ENCODE results near the gene DCPS.
"Not testable (repeated sequence)": the region's sequence is repeated elsewhere in the genome, so short reads cannot be mapped to it uniquely, and the experiment has no call there.

The DCPS gene

GRCh38 chr11:126303623-126304456 lies at the start of gene DCPS:
Gene DCPS, plus strand, starts transcription at chr11:126304060. Its CDS starts 21 bp downstream, at chr11:126304081.
- TF ChIP-seq MYC (IDR thresholded peaks at IDR 0.05; ENCODE audit: low read depth, low read length) (peak; percentile 88), CTCF (IDR thresholded peaks at IDR 0.05; ENCODE audit: low read depth, low read length) (no peak), POLR2A (IDR thresholded peaks at IDR 0.05; ENCODE audit: extremely low read depth, insufficient read length) (peak; percentile 99), MAX (IDR thresholded peaks at IDR 0.05; ENCODE audit: low read depth, low read length) (peak; percentile 87)
- DNase-seq (ENCODE audit: low read depth): peak; percentile 95
- peak within 1 kb of the TSS; percentile 95 for H3K4me3 ChIP-seq (ENCODE audit: low read depth, low read length)

- DNase-seq (ENCODE audit: low read depth): no peak
- TF ChIP-seq MAX (IDR thresholded peaks at IDR 0.05; ENCODE audit: low read depth, low read length): no peak
- TF ChIP-seq CTCF (IDR thresholded peaks at IDR 0.05; ENCODE audit: low read depth, low read length): no peak
- TF ChIP-seq MYC (IDR thresholded peaks at IDR 0.05; ENCODE audit: low read depth, low read length): no peak
- no peak for TF ChIP-seq POLR2A (IDR thresholded peaks at IDR 0.05; ENCODE audit: extremely low read depth, insufficient read length)
- H3K4me3 ChIP-seq (ENCODE audit: low read depth, low read length): no peak overlapping the region
These were observed 49.0 kb upstream of the DCPS start for GRCh38 chr11:126254819-126255218.

- DNase-seq (ENCODE audit: low read depth); H3K4me3 ChIP-seq (ENCODE audit: low read depth, low read length): not testable (repeated sequence)
These were observed 48.4 kb upstream of the DCPS start for GRCh38 chr11:126255507-126255906.

- no peak for DNase-seq (ENCODE audit: low read depth)
- H3K4me3 ChIP-seq (ENCODE audit: low read depth, low read length): no peak overlapping the region
- TF ChIP-seq CTCF (IDR thresholded peaks at IDR 0.05; ENCODE audit: low read depth, low read length) (no peak), POLR2A (IDR thresholded peaks at IDR 0.05; ENCODE audit: extremely low read depth, insufficient read length) (no peak), MYC (IDR thresholded peaks at IDR 0.05; ENCODE audit: low read depth, low read length) (no peak), MAX (IDR thresholded peaks at IDR 0.05; ENCODE audit: low read depth, low read length) (no peak)
These were observed 47.6 kb upstream of the DCPS start for GRCh38 chr11:126256216-126256615.

- H3K4me3 ChIP-seq (ENCODE audit: low read depth, low read length): no peak overlapping the region
- no peak for TF ChIP-seq MYC (IDR thresholded peaks at IDR 0.05; ENCODE audit: low read depth, low read length)
- no peak for TF ChIP-seq MAX (IDR thresholded peaks at IDR 0.05; ENCODE audit: low read depth, low read length)
- TF ChIP-seq CTCF (IDR thresholded peaks at IDR 0.05; ENCODE audit: low read depth, low read length): no peak
- no peak for TF ChIP-seq POLR2A (IDR thresholded peaks at IDR 0.05; ENCODE audit: extremely low read depth, insufficient read length)
- DNase-seq (ENCODE audit: low read depth): no peak
These were observed 46.7 kb upstream of the DCPS start for GRCh38 chr11:126257144-126257543.

- H3K4me3 ChIP-seq (ENCODE audit: low read depth, low read length): no peak overlapping the region
- no peak for DNase-seq (ENCODE audit: low read depth)
- no peak for TF ChIP-seq POLR2A (IDR thresholded peaks at IDR 0.05; ENCODE audit: extremely low read depth, insufficient read length)
- no peak for TF ChIP-seq MYC (IDR thresholded peaks at IDR 0.05; ENCODE audit: low read depth, low read length)
- no peak for TF ChIP-seq MAX (IDR thresholded peaks at IDR 0.05; ENCODE audit: low read depth, low read length)
- no peak for TF ChIP-seq CTCF (IDR thresholded peaks at IDR 0.05; ENCODE audit: low read depth, low read length)
These were observed 46.1 kb upstream of the DCPS start for GRCh38 chr11:126257764-126258163.
